ENCODE results near the gene CLEC4A. TPM values are rescaled to one million over a fixed set of nuclear protein-coding genes. Genes with fewer than 3 reads are reported as not detected.
"Not testable (repeated sequence)": the region's sequence is repeated elsewhere in the genome, so short reads cannot be mapped to it uniquely, and the experiment has no call there.

CLEC4A gene
- total RNA-seq, result 1 to 10 TPM; 1.2 TPM

- CTCF ChIA-PET, result no interaction called here
- Mint-ChIP-seq H3K27me3 (ENCODE audit: low read depth) (no peaks in the 10 kb centered on the region), H3K36me3 (ENCODE audit: low read depth) (peaks cover 2% of the 10 kb centered on the region), H3K4me3 (no peak within 1 kb of the TSS), H3K27ac (no peak within 1 kb of the TSS), H3K4me1 (ENCODE audit: low read depth) (peaks cover 12% of the 10 kb centered on the region), H3K9me3 (no peaks in the 10 kb centered on the region)
- intact Hi-C loops (cut with micrococcal nuclease), result no loop called here
- no peak for DNase-seq
Observed at GRCh38 chr12:8123124-8123912, at the start of gene CLEC4A. TSS of gene CLEC4A (plus strand) at chr12:8123617. CDS start at chr12:8123879, 262 bp downstream.

- intact Hi-C loops (cut with micrococcal nuclease), result loop anchor here (5.0 kb wide), 1 partner anchor 244 kb away; no protein-coding TSS in a partner anchor
- peaks cover 36% of the 10 kb centered on the region for H3K4me1 Mint-ChIP-seq (ENCODE audit: low read depth)
- no peaks in the 10 kb centered on the region for H3K9me3 Mint-ChIP-seq
- H3K36me3 Mint-ChIP-seq (ENCODE audit: low read depth), result no peaks in the 10 kb centered on the region
- no peak for DNase-seq
- no peaks in the 10 kb centered on the region for H3K27me3 Mint-ChIP-seq (ENCODE audit: low read depth)
- H3K4me3 Mint-ChIP-seq, result no peak overlapping the region
- H3K27ac Mint-ChIP-seq, result no peak overlapping the region
- CTCF ChIA-PET, result interaction anchor here (7.9 kb wide), 1 partner anchor 30 kb away, joined by 205 read pairs; no protein-coding TSS in a partner anchor
Observed at GRCh38 chr12:8075935-8076334, 47.5 kb upstream of the CLEC4A start.

- CTCF ChIA-PET, result interaction anchor here (1.1 to 7.9 kb wide), 4 partner anchors 31 to 216 kb away, joined by 3 to 205 read pairs (median 10); no protein-coding TSS in a partner anchor
- no peaks in the 10 kb centered on the region for H3K9me3 Mint-ChIP-seq
- no peaks in the 10 kb centered on the region for H3K27me3 Mint-ChIP-seq (ENCODE audit: low read depth)
- intact Hi-C loops (cut with micrococcal nuclease), result loop anchor here (5.0 kb wide), 1 partner anchor 244 kb away; no protein-coding TSS in a partner anchor
- DNase-seq, result no peak
- H3K36me3 Mint-ChIP-seq (ENCODE audit: low read depth), result no peaks in the 10 kb centered on the region
- H3K4me1 Mint-ChIP-seq (ENCODE audit: low read depth), result peaks cover 39% of the 10 kb centered on the region
- H3K4me3 Mint-ChIP-seq, result no peak overlapping the region
- no peak overlapping the region for H3K27ac Mint-ChIP-seq
Observed at GRCh38 chr12:8076366-8076765, 47.1 kb upstream of the CLEC4A start.

- Mint-ChIP-seq H3K4me3 (no peak overlapping the region), H3K36me3 (ENCODE audit: low read depth) (no peaks in the 10 kb centered on the region), H3K27ac (no peak overlapping the region), H3K27me3 (ENCODE audit: low read depth) (no peaks in the 10 kb centered on the region), H3K4me1 (ENCODE audit: low read depth) (peaks cover 39% of the 10 kb centered on the region), H3K9me3 (no peaks in the 10 kb centered on the region)
- CTCF ChIA-PET, result interaction anchor here (0.9 to 7.9 kb wide), 9 partner anchors 7 to 217 kb away, joined by 3 to 205 read pairs (median 11); partner anchors contain the start of gene C3AR1
- intact Hi-C loops (cut with micrococcal nuclease), result loop anchor here (5.0 kb wide), 1 partner anchor 245 kb away; no protein-coding TSS in a partner anchor
- DNase-seq, result no peak
Observed at GRCh38 chr12:8077207-8077606, 46.2 kb upstream of the CLEC4A start.

- peak overlapping the region; percentile 25 for H3K4me3 Mint-ChIP-seq
- H3K36me3 Mint-ChIP-seq (ENCODE audit: low read depth), result no peaks in the 10 kb centered on the region
- peaks cover 41% of the 10 kb centered on the region for H3K4me1 Mint-ChIP-seq (ENCODE audit: low read depth)
- peak overlapping the region; percentile 26 for H3K27ac Mint-ChIP-seq
- intact Hi-C loops (cut with micrococcal nuclease), result loop anchor here (1.0 to 5.0 kb wide), 6 partner anchors 32 to 438 kb away; no protein-coding TSS in a partner anchor
- DNase-seq, result peak; percentile 79
- H3K9me3 Mint-ChIP-seq, result no peaks in the 10 kb centered on the region
- H3K27me3 Mint-ChIP-seq (ENCODE audit: low read depth), result no peaks in the 10 kb centered on the region
- CTCF ChIA-PET, result interaction anchor here (0.6 to 7.9 kb wide), 24 partner anchors 8 to 272 kb away, joined by 3 to 205 read pairs (median 5); partner anchors contain the start of genes C3AR1 and SLC2A3
Observed at GRCh38 chr12:8078398-8078797, 45.0 kb upstream of the CLEC4A start.

- CTCF ChIA-PET, result interaction anchor here (0.7 to 7.9 kb wide), 16 partner anchors 9 to 272 kb away, joined by 3 to 205 read pairs (median 5); partner anchors contain the start of genes C3AR1 and SLC2A3
- Mint-ChIP-seq H3K4me3 (peak overlapping the region; percentile 25), H3K36me3 (ENCODE audit: low read depth) (peaks cover under 1% of the 10 kb centered on the region), H3K4me1 (ENCODE audit: low read depth) (peaks cover 47% of the 10 kb centered on the region), H3K27me3 (ENCODE audit: low read depth) (no peaks in the 10 kb centered on the region), H3K27ac (peak overlapping the region; percentile 26), H3K9me3 (no peaks in the 10 kb centered on the region)
- DNase-seq, result no peak
- intact Hi-C loops (cut with micrococcal nuclease), result loop anchor here (1.0 to 5.0 kb wide), 6 partner anchors 33 to 438 kb away; no protein-coding TSS in a partner anchor
Observed at GRCh38 chr12:8078916-8079315, 44.5 kb upstream of the CLEC4A start.

GRCh38 chr12:8080120-8080519, 43.3 kb upstream of the CLEC4A start:
- H3K9me3 Mint-ChIP-seq, result no peaks in the 10 kb centered on the region
- DNase-seq, result no peak
- peaks cover 6% of the 10 kb centered on the region for H3K36me3 Mint-ChIP-seq (ENCODE audit: low read depth)
- intact Hi-C loops (cut with micrococcal nuclease), result loop anchor here (5.0 to 10.0 kb wide), 2 partner anchors 888 to 1125 kb away; partner anchors contain the start of gene PTPN6
- H3K27ac Mint-ChIP-seq, result peak overlapping the region; percentile 26
- H3K4me3 Mint-ChIP-seq, result peak overlapping the region; percentile 1
- H3K27me3 Mint-ChIP-seq (ENCODE audit: low read depth), result no peaks in the 10 kb centered on the region
- CTCF ChIA-PET, result interaction anchor here (7.9 kb wide), 1 partner anchor 35 kb away, joined by 205 read pairs; no protein-coding TSS in a partner anchor
- peaks cover 56% of the 10 kb centered on the region for H3K4me1 Mint-ChIP-seq (ENCODE audit: low read depth)

GRCh38 chr12:8081251-8081920, 42.0 kb upstream of the CLEC4A start:
- Mint-ChIP-seq H3K4me1 (ENCODE audit: low read depth) (peaks cover 64% of the 10 kb centered on the region), H3K36me3 (ENCODE audit: low read depth) (peaks cover 14% of the 10 kb centered on the region), H3K4me3 (peak overlapping the region; percentile 98), H3K27ac (peak overlapping the region; percentile 93), H3K27me3 (ENCODE audit: low read depth) (no peaks in the 10 kb centered on the region), H3K9me3 (no peaks in the 10 kb centered on the region)
- DNase-seq, result peak; percentile 48
- intact Hi-C loops (cut with micrococcal nuclease), result loop anchor here (5.0 to 10.0 kb wide), 2 partner anchors 889 to 1127 kb away; partner anchors contain the start of gene PTPN6
- CTCF ChIA-PET, result interaction anchor here (7.9 kb wide), 1 partner anchor 36 kb away, joined by 205 read pairs; no protein-coding TSS in a partner anchor

GRCh38 chr12:8082808-8083100, 40.7 kb upstream of the CLEC4A start:
- H3K27ac Mint-ChIP-seq, result peak overlapping the region; percentile 93
- CTCF ChIA-PET, result interaction anchor here (1.2 kb wide), 1 partner anchor 37 kb away, joined by 5 read pairs; no protein-coding TSS in a partner anchor
- no peaks in the 10 kb centered on the region for H3K9me3 Mint-ChIP-seq
- no peak for DNase-seq
- intact Hi-C loops (cut with micrococcal nuclease), result loop anchor here (1.0 to 10.0 kb wide), 8 partner anchors 50 to 1128 kb away; partner anchors contain the start of genes FOXJ2, PTPN6 and SLC2A3
- no peaks in the 10 kb centered on the region for H3K27me3 Mint-ChIP-seq (ENCODE audit: low read depth)
- peaks cover 17% of the 10 kb centered on the region for H3K36me3 Mint-ChIP-seq (ENCODE audit: low read depth)
- H3K4me1 Mint-ChIP-seq (ENCODE audit: low read depth), result peaks cover 69% of the 10 kb centered on the region
- peak overlapping the region; percentile 98 for H3K4me3 Mint-ChIP-seq

GRCh38 chr12:8084351-8084750, 39.1 kb upstream of the CLEC4A start:
- H3K27ac Mint-ChIP-seq, result peak overlapping the region; percentile 93
- CTCF ChIA-PET; H3K9me3 Mint-ChIP-seq; H3K27me3 Mint-ChIP-seq (ENCODE audit: low read depth): not testable (repeated sequence)
- H3K4me3 Mint-ChIP-seq, result peak overlapping the region; percentile 98
- H3K4me1 Mint-ChIP-seq (ENCODE audit: low read depth), result peaks cover 68% of the 10 kb centered on the region
- intact Hi-C loops (cut with micrococcal nuclease), result loop anchor here (5.0 to 10.0 kb wide), 2 partner anchors 892 to 1130 kb away; partner anchors contain the start of gene PTPN6
- peak; percentile 56 for DNase-seq
- H3K36me3 Mint-ChIP-seq (ENCODE audit: low read depth), result peaks cover 23% of the 10 kb centered on the region

- Mint-ChIP-seq H3K9me3 (no peaks in the 10 kb centered on the region), H3K27me3 (ENCODE audit: low read depth) (no peaks in the 10 kb centered on the region), H3K36me3 (ENCODE audit: low read depth) (peaks cover 44% of the 10 kb centered on the region), H3K4me3 (peak overlapping the region; percentile 55), H3K27ac (peak overlapping the region; percentile 89), H3K4me1 (ENCODE audit: low read depth) (peaks cover 50% of the 10 kb centered on the region)
- intact Hi-C loops (cut with micrococcal nuclease), result loop anchor here (10.0 kb wide), 1 partner anchor 1133 kb away; the partner anchor contains the start of gene PTPN6
- no peak for DNase-seq
- CTCF ChIA-PET, result interaction anchor here (0.9 to 1.5 kb wide), 8 partner anchors 9 to 144 kb away, joined by 3 to 6 read pairs (median 4); no protein-coding TSS in a partner anchor
Observed at GRCh38 chr12:8087666-8088065, 35.8 kb upstream of the CLEC4A start.
